GM12878 (cell line): ENCODE data around the gene C1QTNF5. TPM values are rescaled to one million over a fixed set of nuclear protein-coding genes. Genes with fewer than 3 reads are reported as not detected.

ENCODE experiments used
- ATAC-seq: fragments of 200-7000 bp; cut with Tn5 transposase; 3 replicates; pipeline ENCODE4 v1.9.1; 2020; ENCODE audit warnings: mild to moderate bottlenecking, moderate library complexity
- BruUV-seq: library from RNA; stranded (reverse); fragments of 400-500 nt; replicated peaks from 2 replicates; lab custom pipeline; 2021; lab: Mats Ljungman, UMichigan
- CTCF ChIA-PET: fragments of 300-600 bp; sonication (Branson Sonifier 250); formaldehyde crosslinking; extraction: SDS; loops from one replicate; lab custom pipeline; 2021; ENCODE audit warnings: inconsistent platforms; lab: Yijun Ruan, JAX
- POLR2A ChIA-PET: fragments of 350-600 bp; formaldehyde crosslinking; extraction: SDS; loops from one replicate; lab custom pipeline; 2021; ENCODE audit warnings: inconsistent platforms; lab: Charles Lee
- RAD21 ChIA-PET: fragments of 300-600 bp; sonication (Branson Sonifier 250); formaldehyde crosslinking; loops from one replicate; lab custom pipeline; 2023; ENCODE audit warnings: antibody characterized with exemption; ENCODE audit not compliant: unreplicated experiment; lab: Charles Lee
- SMC1A ChIA-PET: fragments of 300-600 bp; sonication (Branson Sonifier 250); formaldehyde crosslinking; loops from one replicate; lab custom pipeline; 2023; ENCODE audit not compliant: unreplicated experiment, uncharacterized antibody; lab: Charles Lee
- DNase-seq: peaks from one replicate; pipeline ENCODE4 v3.0.0-alpha.2; 2011; ENCODE audit warnings: low read depth, low spot score
- FAIRE-seq: peaks from 3 replicates; lab custom pipeline; 2011; peaks lifted over from hg19 to GRCh38; lab: Jason Lieb, UNC
- H2AFZ ChIP-seq: 2 replicates; pipeline ENCODE4 v1.6.0; 2011; ENCODE audit warnings: low read depth, low read length, control low read depth; ENCODE audit not compliant: control insufficient read depth
- H3K27ac ChIP-seq: 2 replicates; pipeline ENCODE4 v1.5.1; 2011; ENCODE audit warnings: control low read depth; ENCODE audit not compliant: control insufficient read depth, insufficient read depth
- H3K27me3 ChIP-seq, 2 experiments: replicated peaks in 1 of 2; 2 replicates each; pipeline versions ENCODE4 v1.6.0 to v1.6.1; 2011; ENCODE audit warnings: low read length in 1 of 2; ENCODE audit not compliant: control insufficient read depth in 2 of 2, insufficient read depth in 2 of 2
- H3K36me3 ChIP-seq, 2 experiments: 2 replicates each; pipeline ENCODE4 v1.5.1; 2011; ENCODE audit warnings: low read length in 1 of 2; ENCODE audit not compliant: control insufficient read depth in 2 of 2, insufficient read depth in 2 of 2
- H3K4me1 ChIP-seq: 2 replicates; pipeline ENCODE4 v1.6.1; 2011; ENCODE audit warnings: mild to moderate bottlenecking, low read length, moderate library complexity, mixed read lengths; ENCODE audit not compliant: control insufficient read depth, insufficient read depth
- H3K4me2 ChIP-seq: 2 replicates; pipeline ENCODE4 v1.6.0; 2011; ENCODE audit warnings: control low read depth; ENCODE audit not compliant: control insufficient read depth, insufficient read depth
- H3K4me3 ChIP-seq: fragments of 200-600 bp; sonication (generic); 2 replicates; pipeline ENCODE4 v1.5.1; 2016
- H3K79me2 ChIP-seq: 2 replicates; pipeline ENCODE4 v1.6.0; 2011; ENCODE audit warnings: low read length; ENCODE audit not compliant: control insufficient read depth, insufficient read depth
- H3K9ac ChIP-seq: 2 replicates; pipeline ENCODE4 v1.8.0; 2011; ENCODE audit warnings: low read length, control low read depth, mixed read lengths; ENCODE audit not compliant: control insufficient read depth, insufficient read depth
- H3K9me3 ChIP-seq: replicated peaks from 3 replicates; pipeline ENCODE4 v1.5.1; 2011; ENCODE audit warnings: mild to moderate bottlenecking, low read length; ENCODE audit not compliant: control insufficient read depth, insufficient read depth
- H4K20me1 ChIP-seq: 2 replicates; pipeline ENCODE4 v1.6.0; 2011; ENCODE audit not compliant: control insufficient read depth, insufficient read depth
- ATF2 ChIP-seq: IDR thresholded peaks from 2 replicates; pipeline ENCODE4 v1.6.1; 2012; ENCODE audit warnings: low read length, inconsistent platforms
- CBX5 ChIP-seq: sonication (generic); IDR thresholded peaks from 2 replicates; pipeline ENCODE4 v1.6.1; 2016; ENCODE audit warnings: low read depth, moderate library complexity, mild to moderate bottlenecking, inconsistent platforms
- CHD1 ChIP-seq: IDR thresholded peaks from 2 replicates; pipeline ENCODE4 v1.6.1; 2012; ENCODE audit warnings: low read depth, low read length, improper control_type of control experiment
- IRF5 ChIP-seq: fragments of 450-650 bp; IDR thresholded peaks from 2 replicates; pipeline ENCODE4 v1.6.1; 2017; ENCODE audit warnings: borderline replicate concordance
- JUNB ChIP-seq: IDR thresholded peaks from 2 replicates; pipeline ENCODE4 v1.6.1; 2016; ENCODE audit warnings: antibody characterized with exemption, mild to moderate bottlenecking
- KLF5 ChIP-seq: fragments of 450-650 bp; IDR thresholded peaks from 2 replicates; pipeline ENCODE4 v1.6.1; 2014; ENCODE audit warnings: mild to moderate bottlenecking; ENCODE audit not compliant: partially characterized antibody
- MAX ChIP-seq: IDR thresholded peaks from 2 replicates; pipeline ENCODE4 v1.6.1; 2012; ENCODE audit warnings: low read depth, low read length, improper control_type of control experiment
- NFYA ChIP-seq: IDR thresholded peaks from 2 replicates; pipeline ENCODE4 v1.6.1; 2011; ENCODE audit warnings: low read depth, mild to moderate bottlenecking, low read length, improper control_type of control experiment, borderline replicate concordance
- NR2C2 ChIP-seq: IDR thresholded peaks from 2 replicates; pipeline ENCODE4 v1.6.1; 2011; ENCODE audit warnings: borderline replicate concordance, low read depth; ENCODE audit not compliant: control insufficient read depth, insufficient read length
- PRDM15 ChIP-seq: fragments of 450-650 bp; formaldehyde crosslinking; IDR thresholded peaks from 2 replicates; pipeline ENCODE4 v1.4.0; 2020; ENCODE audit warnings: mild to moderate bottlenecking, moderate library complexity
- RB1 ChIP-seq: fragments of 450-650 bp; formaldehyde crosslinking; IDR thresholded peaks from 2 replicates; pipeline ENCODE4 v1.6.1; 2017; ENCODE audit warnings: mild to moderate bottlenecking, borderline replicate concordance
- SMAD5 ChIP-seq: IDR thresholded peaks from 2 replicates; pipeline ENCODE4 v1.6.1; 2016; ENCODE audit warnings: antibody characterized with exemption, low read depth
- SUZ12 ChIP-seq: fragments of 200-600 bp; sonication (generic); IDR thresholded peaks from one replicate; pipeline ENCODE4 v1.6.1; 2018; ENCODE audit warnings: antibody characterized with exemption, mild to moderate bottlenecking; ENCODE audit not compliant: unreplicated experiment
- TCF3 ChIP-seq: IDR thresholded peaks from 2 replicates; pipeline ENCODE4 v1.6.1; 2012; ENCODE audit warnings: low read depth, mild to moderate bottlenecking, low read length, borderline replicate concordance; ENCODE audit not compliant: insufficient read depth
- YY1 ChIP-seq: IDR thresholded peaks from 2 replicates; pipeline ENCODE4 v1.6.1; 2011; ENCODE audit warnings: low read depth, mild to moderate bottlenecking, low read length
- ZNF274 ChIP-seq: IDR thresholded peaks from one replicate; pipeline ENCODE4 v1.8.0; 2011; ENCODE audit not compliant: insufficient read length, insufficient read depth
- WGBS: methylation state at CpG from one replicate; pipeline ENCODE4 v1.1.6; 2016; ENCODE audit warnings: low lambda C conversion rate; ENCODE audit not compliant: insufficient replicate concordance, insufficient coverage; ENCODE audit errors: missing lambda C conversion rate; 5-methylcytosine and 5-hydroxymethylcytosine counted together
- in situ Hi-C: fragments of 300-500 bp; cut with MboI; formaldehyde crosslinking; loops from 9 replicates; pipeline ENCODE4 v1.14.3; 2018; ENCODE audit warnings: mixed read lengths
- intact Hi-C: fragments of 100-400 bp; cut with micrococcal nuclease; formaldehyde crosslinking; loops from one replicate; pipeline ENCODE4 v1.14.2; 2022; ENCODE audit not compliant: unreplicated experiment
- polyA plus RNA-seq, 11 experiments: library from polyadenylated mRNA; depleted of rRNA in 4 of 11; unstranded in 6 of 11; stranded (reverse) in 5 of 11; fragments of >200 nt; fragmentation: Nextera tagmentation in 4 of 11; fragmentation: Illumina TruSeq in 1 of 11; extraction: Ambion mirVana in 4 of 11; extraction: Trizol in 1 of 11; gene quantifications; 1 replicate in 1 of 11; 2 replicates in 10 of 11; pipeline versions ENCODE4 v1.2.1 to v1.2.3, GENCODE V29; 2011 to 2016; ENCODE audit warnings: inconsistent platforms in 2 of 11, missing spikeins in 2 of 11, low read depth in 1 of 11
- total RNA-seq, 4 experiments: library from RNA; depleted of rRNA in 3 of 4; stranded (reverse); fragments of >200 nt in 3 of 4; fragmentation: Illumina TruSeq in 1 of 4; extraction: Trizol in 1 of 4; gene quantifications; 2 replicates each; pipeline versions ENCODE4 v1.2.1 to v1.2.3, GENCODE V29; 2013 to 2021

Gene C1QTNF5
- total and polyA plus RNA-seq, 10 of the 15 experiments (the other 5 are each of a cell fraction or from before 2014, with no cell fraction given), result not detected

GRCh38 chr11:119319700-119320239 is 20.9 kb downstream of the C1QTNF5 start:
- Histone ChIP-seq H3K27me3 (peaks cover 1 to 15% of the 10 kb centered on the region in 2 experiments; a peak in 3 of 4 replicates), H3K4me3 (no peak overlapping the region), H3K9ac (no peak overlapping the region; the same call in 1 of the 2 replicates), H3K4me1 (peaks cover 48% of the 10 kb centered on the region), H3K36me3 (no peaks in the 10 kb centered on the region), H3K9me3 (no peaks in the 10 kb centered on the region), H4K20me1 (no peaks in the 10 kb centered on the region), H3K27ac (peak overlapping the region; percentile 58), H3K79me2 (no peaks in the 10 kb centered on the region), H3K4me2 (0 out of 2 replicates have a peak overlapping the region, but pooled peaks have one; percentile 50), H2AFZ (no peak overlapping the region)
- FAIRE-seq (no peak), DNase-seq (no peak), ATAC-seq (no peak)
- ChIA-PET POLR2A (interaction anchor here (0.8 to 1.7 kb wide), 4 partner anchors 14 to 60 kb away, joined by 3 to 7 read pairs (median 4); partner anchors contain the start of gene RNF26), SMC1A (no interaction called here), RAD21 (interaction anchor here (0.7 to 1.2 kb wide), 3 partner anchors 11 to 60 kb away, joined by 3 to 5 read pairs (median 3); no protein-coding TSS in a partner anchor), CTCF (interaction anchor here (0.9 to 5.6 kb wide), 6 partner anchors 14 to 150 kb away, joined by 3 to 88 read pairs (median 6); partner anchors contain the start of genes CBL and RNF26)
- BruUV-seq, result no TSS peak
- intact Hi-C loops (loop anchor here (5.0 kb wide), 4 partner anchors 112 to 392 kb away; partner anchors contain the start of genes ABCG4, BCL9L, CBL and NLRX1), in situ Hi-C loops (no loop called here)
- WGBS, result 23% methylated on average over 10 of the region's 11 CpGs
- no peak for TF ChIP-seq IRF5
- TF ChIP-seq NFYA, result no peak
- no peak for TF ChIP-seq MAX
- no peak for TF ChIP-seq PRDM15 (CRISPR knock-in tag)
- TF ChIP-seq CHD1, result no peak
- TF ChIP-seq KLF5, result no peak
- TF ChIP-seq SUZ12, result no peak
- no peak for TF ChIP-seq SMAD5
- TF ChIP-seq JUNB, result no peak
- TF ChIP-seq CBX5, result no peak
- TF ChIP-seq ATF2, result no peak
- TF ChIP-seq YY1, result no peak
- TF ChIP-seq NR2C2, result no peak
- TF ChIP-seq RB1, result no peak
- TF ChIP-seq ZNF274, result no peak
- TF ChIP-seq TCF3, result no peak
